ENCODE data around the gene MGLL. TPM values are rescaled to one million over a fixed set of nuclear protein-coding genes. Genes with fewer than 3 reads are reported as not detected.

The MGLL gene
- polyA plus RNA-seq, 4 donors = 24.7 to 47.2 (median 43.1) TPM

DNA sequence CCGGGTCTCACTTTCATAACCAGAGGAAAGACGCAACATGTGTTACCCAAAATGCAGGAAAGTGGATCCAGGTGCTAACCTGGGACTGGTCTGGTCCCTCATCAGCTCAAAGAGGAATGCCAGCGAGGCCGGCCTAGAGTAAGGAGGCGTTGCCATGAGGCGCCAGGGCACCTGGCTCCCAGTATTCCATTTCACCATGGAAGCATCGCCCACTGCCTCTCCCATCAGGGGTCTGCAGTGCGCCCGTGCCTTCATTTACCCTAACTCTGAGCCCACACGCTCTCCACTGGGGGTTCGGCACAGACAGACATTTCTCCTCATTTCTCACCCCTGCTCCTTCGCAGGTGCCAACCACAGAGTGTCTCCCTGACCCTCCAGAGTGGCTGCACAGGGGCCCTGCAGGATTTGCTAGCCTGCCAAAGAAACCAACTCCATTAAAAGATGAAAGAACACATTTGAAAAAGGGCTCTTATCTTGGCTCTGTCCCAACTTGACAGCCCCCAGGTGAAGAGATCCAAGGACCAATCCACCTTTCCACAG is 88.1 kb downstream of the MGLL start:
- Histone ChIP-seq H3K27ac (ENCODE audit: low read depth in 1 of 3, low read length in 2 of 3) (peak overlapping the region in 2 of 3 donors; percentile 64), H3K27me3 (ENCODE audit: control insufficient read depth in 3 of 3, insufficient read depth in 3 of 3, low read length in 3 of 3) (no peaks in the 10 kb centered on the region), H3K4me3 (ENCODE audit: low read depth in 1 of 3, low read length in 3 of 3) (no peak overlapping the region), H3K4me1 (ENCODE audit: control insufficient read depth in 3 of 3, insufficient read depth in 2 of 3, low read depth in 1 of 3, low read length in 2 of 3) (peaks cover 0 to 32% (median 11%) of the 10 kb centered on the region in 3 donors), H3K9me3 (ENCODE audit: control insufficient read depth in 2 of 2, insufficient read depth in 1 of 2, low read depth in 1 of 2, low read length in 1 of 2) (no peaks in the 10 kb centered on the region), H3K36me3 (ENCODE audit: control insufficient read depth in 3 of 3, insufficient read depth in 2 of 3, low read depth in 1 of 3, low read length in 3 of 3) (peaks cover 0 to 3% (median 0%) of the 10 kb centered on the region in 3 donors)
- FAIRE-seq (no peak), DNase-seq (no peak)
- 96 to 99% (median 98%) methylated on average over 12 of the region's 12 CpGs for WGBS, 3 donors

DNA sequence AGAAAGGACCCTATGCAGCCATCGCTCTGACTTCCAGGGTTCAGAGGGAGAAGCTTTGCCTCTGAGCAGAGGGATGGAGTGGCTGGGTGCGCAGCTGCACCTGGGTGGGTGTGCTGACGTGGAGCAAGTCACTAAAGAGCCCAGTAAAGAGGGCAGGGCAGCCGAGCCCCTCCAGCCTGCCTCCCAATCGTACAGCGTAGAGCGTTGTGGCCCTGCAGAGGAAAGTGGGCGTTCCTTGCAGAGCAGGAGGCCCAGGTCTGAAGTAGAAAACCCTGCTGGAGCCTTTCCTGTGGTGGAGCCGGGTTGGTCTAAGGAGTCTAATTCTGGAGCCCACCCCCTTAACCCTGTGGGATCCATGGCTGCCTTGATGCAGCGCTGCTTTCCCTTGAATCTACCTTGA is 88.5 kb downstream of the MGLL start:
- DNase-seq (no peak), FAIRE-seq (no peak)
- peaks cover 0 to 32% (median 11%) of the 10 kb centered on the region in 3 donors for H3K4me1 ChIP-seq (ENCODE audit: control insufficient read depth in 3 of 3, insufficient read depth in 2 of 3, low read depth in 1 of 3, low read length in 2 of 3)
- no peaks in the 10 kb centered on the region for H3K9me3 ChIP-seq (ENCODE audit: control insufficient read depth in 2 of 2, insufficient read depth in 1 of 2, low read depth in 1 of 2, low read length in 1 of 2)
- WGBS, 3 donors = 93 to 94% (median 93%) methylated on average over 10 of the region's 10 CpGs
- no peaks in the 10 kb centered on the region for H3K27me3 ChIP-seq (ENCODE audit: control insufficient read depth in 3 of 3, insufficient read depth in 3 of 3, low read length in 3 of 3)
- peaks cover 0 to 3% (median 0%) of the 10 kb centered on the region in 3 donors for H3K36me3 ChIP-seq (ENCODE audit: control insufficient read depth in 3 of 3, insufficient read depth in 2 of 3, low read depth in 1 of 3, low read length in 3 of 3)
- H3K4me3 ChIP-seq (ENCODE audit: low read depth in 1 of 3, low read length in 3 of 3) = no peak overlapping the region
- H3K27ac ChIP-seq (ENCODE audit: low read depth in 1 of 3, low read length in 2 of 3) = no peak overlapping the region

DNA sequence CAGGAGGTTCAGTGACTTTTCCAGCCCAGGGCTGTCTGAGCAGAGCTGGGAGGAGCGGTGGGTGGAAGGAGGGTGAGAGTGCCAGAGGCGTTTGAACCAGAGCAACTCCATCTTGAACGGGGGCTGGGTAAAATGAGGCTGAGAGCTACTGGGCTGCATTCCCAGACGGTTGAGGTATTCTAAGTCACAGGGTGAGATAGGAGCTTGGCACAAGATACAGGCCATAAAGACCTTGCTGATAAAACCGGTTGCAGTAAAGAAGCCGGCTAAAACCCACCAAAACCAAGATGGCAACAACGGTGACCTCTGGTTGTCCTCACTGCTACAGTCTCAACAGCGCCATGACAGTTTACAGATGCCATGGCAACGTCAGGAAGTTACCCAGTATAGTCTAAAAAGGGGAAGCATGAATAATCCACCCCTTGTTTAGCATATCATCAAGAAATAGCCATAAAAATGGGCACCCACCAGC is 89.4 kb downstream of the MGLL start:
- WGBS, 3 donors = 35 to 75% (median 52%) methylated on average over 9 of the region's 9 CpGs
- FAIRE-seq = no peak

DNA sequence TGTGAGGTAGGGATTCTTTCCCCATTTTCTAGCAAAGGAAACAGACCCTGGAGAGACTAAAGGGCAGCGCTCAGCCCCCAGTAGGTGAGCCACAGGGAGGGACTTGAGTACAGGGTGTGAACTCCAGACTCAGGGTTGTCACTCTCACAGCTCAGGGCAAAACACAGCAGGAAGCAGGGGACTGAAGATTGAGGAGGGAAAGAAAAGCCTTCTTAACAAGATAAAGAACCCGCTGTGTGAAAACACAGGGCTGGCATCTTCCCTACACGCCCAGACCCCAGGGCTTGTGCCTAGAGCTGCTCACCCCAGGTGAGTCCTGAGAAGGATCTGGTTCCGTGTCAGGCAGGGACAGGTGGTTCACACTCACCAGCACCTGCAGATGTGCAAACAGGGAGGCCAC is 90.0 kb downstream of the MGLL start:
- no peak for FAIRE-seq
- no peak overlapping the region for H3K4me3 ChIP-seq (ENCODE audit: low read depth in 1 of 3, low read length in 3 of 3)
- H3K36me3 ChIP-seq (ENCODE audit: control insufficient read depth in 3 of 3, insufficient read depth in 2 of 3, low read depth in 1 of 3, low read length in 3 of 3) = peaks cover 0 to 3% (median 0%) of the 10 kb centered on the region in 3 donors
- WGBS, 3 donors = 30 to 73% (median 58%) methylated on average over 4 of the region's 4 CpGs
- peak overlapping the region in 1 of 3 donors; percentile 12 for H3K27ac ChIP-seq (ENCODE audit: low read depth in 1 of 3, low read length in 2 of 3)
- no peaks in the 10 kb centered on the region for H3K27me3 ChIP-seq (ENCODE audit: control insufficient read depth in 3 of 3, insufficient read depth in 3 of 3, low read length in 3 of 3)
- peaks cover 0 to 21% (median 11%) of the 10 kb centered on the region in 3 donors for H3K4me1 ChIP-seq (ENCODE audit: control insufficient read depth in 3 of 3, insufficient read depth in 2 of 3, low read depth in 1 of 3, low read length in 2 of 3)
- DNase-seq = peak in 1 of 2 donors; percentile 61
- no peaks in the 10 kb centered on the region for H3K9me3 ChIP-seq (ENCODE audit: control insufficient read depth in 2 of 2, insufficient read depth in 1 of 2, low read depth in 1 of 2, low read length in 1 of 2)

More for the DNA sequence above, 89.4 kb downstream of the MGLL start:
- H3K27ac ChIP-seq (ENCODE audit: low read depth in 1 of 3, low read length in 2 of 3) = no peak overlapping the region
- DNase-seq = no peak
- no peaks in the 10 kb centered on the region for H3K27me3 ChIP-seq (ENCODE audit: control insufficient read depth in 3 of 3, insufficient read depth in 3 of 3, low read length in 3 of 3)
- peaks cover 0 to 3% (median 0%) of the 10 kb centered on the region in 3 donors for H3K36me3 ChIP-seq (ENCODE audit: control insufficient read depth in 3 of 3, insufficient read depth in 2 of 3, low read depth in 1 of 3, low read length in 3 of 3)
- no peak overlapping the region for H3K4me3 ChIP-seq (ENCODE audit: low read depth in 1 of 3, low read length in 3 of 3)
- H3K9me3 ChIP-seq (ENCODE audit: control insufficient read depth in 2 of 2, insufficient read depth in 1 of 2, low read depth in 1 of 2, low read length in 1 of 2) = no peaks in the 10 kb centered on the region
- peaks cover 0 to 24% (median 11%) of the 10 kb centered on the region in 3 donors for H3K4me1 ChIP-seq (ENCODE audit: control insufficient read depth in 3 of 3, insufficient read depth in 2 of 3, low read depth in 1 of 3, low read length in 2 of 3)

- FAIRE-seq (no peak), DNase-seq (no peak)
- Histone ChIP-seq H3K4me1 (ENCODE audit: control insufficient read depth in 3 of 3, insufficient read depth in 2 of 3, low read depth in 1 of 3, low read length in 2 of 3) (peaks cover 0 to 21% (median 11%) of the 10 kb centered on the region in 3 donors), H3K4me3 (ENCODE audit: low read depth in 1 of 3, low read length in 3 of 3) (no peak overlapping the region), H3K27ac (ENCODE audit: low read depth in 1 of 3, low read length in 2 of 3) (no peak overlapping the region), H3K36me3 (ENCODE audit: control insufficient read depth in 3 of 3, insufficient read depth in 2 of 3, low read depth in 1 of 3, low read length in 3 of 3) (peaks cover 0 to 3% (median 0%) of the 10 kb centered on the region in 3 donors), H3K27me3 (ENCODE audit: control insufficient read depth in 3 of 3, insufficient read depth in 3 of 3, low read length in 3 of 3) (no peaks in the 10 kb centered on the region), H3K9me3 (ENCODE audit: control insufficient read depth in 2 of 2, insufficient read depth in 1 of 2, low read depth in 1 of 2, low read length in 1 of 2) (no peaks in the 10 kb centered on the region)
- 75 to 83% (median 82%) methylated on average over 12 of the region's 12 CpGs for WGBS, 3 donors
Measured at GRCh38 chr3:127731546-127732289, 90.6 kb downstream of the MGLL start.

GRCh38 chr3:127730666-127731295 is 91.5 kb downstream of the MGLL start:
- FAIRE-seq (no peak), DNase-seq (peak in 1 of 2 donors; percentile 47)
- 19 to 64% (median 33%) methylated on average over 6 of the region's 6 CpGs for WGBS, 3 donors
- H3K4me1 ChIP-seq (ENCODE audit: control insufficient read depth in 3 of 3, insufficient read depth in 2 of 3, low read depth in 1 of 3, low read length in 2 of 3) = peaks cover 0 to 15% (median 11%) of the 10 kb centered on the region in 3 donors
- H3K36me3 ChIP-seq (ENCODE audit: control insufficient read depth in 3 of 3, insufficient read depth in 2 of 3, low read depth in 1 of 3, low read length in 3 of 3) = peaks cover 0 to 3% (median 0%) of the 10 kb centered on the region in 3 donors
- no peak overlapping the region for H3K4me3 ChIP-seq (ENCODE audit: low read depth in 1 of 3, low read length in 3 of 3)
- H3K9me3 ChIP-seq (ENCODE audit: control insufficient read depth in 2 of 2, insufficient read depth in 1 of 2, low read depth in 1 of 2, low read length in 1 of 2) = no peaks in the 10 kb centered on the region
- H3K27me3 ChIP-seq (ENCODE audit: control insufficient read depth in 3 of 3, insufficient read depth in 3 of 3, low read length in 3 of 3) = no peaks in the 10 kb centered on the region
- H3K27ac ChIP-seq (ENCODE audit: low read depth in 1 of 3, low read length in 2 of 3) = no peak overlapping the region

- 82 to 90% (median 87%) methylated on average over 8 of the region's 8 CpGs for WGBS, 3 donors
- Histone ChIP-seq H3K36me3 (ENCODE audit: control insufficient read depth in 3 of 3, insufficient read depth in 2 of 3, low read depth in 1 of 3, low read length in 3 of 3) (peaks cover 0 to 3% (median 0%) of the 10 kb centered on the region in 3 donors), H3K9me3 (ENCODE audit: control insufficient read depth in 2 of 2, insufficient read depth in 1 of 2, low read depth in 1 of 2, low read length in 1 of 2) (no peaks in the 10 kb centered on the region), H3K27ac (ENCODE audit: low read depth in 1 of 3, low read length in 2 of 3) (no peak overlapping the region), H3K27me3 (ENCODE audit: control insufficient read depth in 3 of 3, insufficient read depth in 3 of 3, low read length in 3 of 3) (no peaks in the 10 kb centered on the region), H3K4me1 (ENCODE audit: control insufficient read depth in 3 of 3, insufficient read depth in 2 of 3, low read depth in 1 of 3, low read length in 2 of 3) (peaks cover 0 to 12% (median 11%) of the 10 kb centered on the region in 3 donors), H3K4me3 (ENCODE audit: low read depth in 1 of 3, low read length in 3 of 3) (no peak overlapping the region)
- DNase-seq (no peak), FAIRE-seq (no peak)
Measured at GRCh38 chr3:127730171-127730570, 92.1 kb downstream of the MGLL start.

GRCh38 chr3:127729556-127730056 is 92.7 kb downstream of the MGLL start:
- Histone ChIP-seq H3K27me3 (ENCODE audit: control insufficient read depth in 3 of 3, insufficient read depth in 3 of 3, low read length in 3 of 3) (no peaks in the 10 kb centered on the region), H3K4me1 (ENCODE audit: control insufficient read depth in 3 of 3, insufficient read depth in 2 of 3, low read depth in 1 of 3, low read length in 2 of 3) (peaks cover 0 to 10% (median 7%) of the 10 kb centered on the region in 3 donors), H3K27ac (ENCODE audit: low read depth in 1 of 3, low read length in 2 of 3) (no peak overlapping the region), H3K9me3 (ENCODE audit: control insufficient read depth in 2 of 2, insufficient read depth in 1 of 2, low read depth in 1 of 2, low read length in 1 of 2) (no peaks in the 10 kb centered on the region), H3K36me3 (ENCODE audit: control insufficient read depth in 3 of 3, insufficient read depth in 2 of 3, low read depth in 1 of 3, low read length in 3 of 3) (peaks cover 0 to 5% (median 0%) of the 10 kb centered on the region in 3 donors), H3K4me3 (ENCODE audit: low read depth in 1 of 3, low read length in 3 of 3) (no peak overlapping the region)
- 89 to 96% (median 90%) methylated on average over 4 of the region's 4 CpGs for WGBS, 3 donors
- DNase-seq (no peak), FAIRE-seq (no peak)
